GM10266 (cell line): ENCODE data around the gene SCEL.
"Not testable (repeated sequence)": the region's sequence is repeated elsewhere in the genome, so short reads cannot be mapped to it uniquely, and the experiment has no call there.

Experiments
- DNase-seq: peaks from one replicate; pipeline ENCODE4 v3.0.0; 2012; ENCODE audit errors: extremely low spot score
- CTCF ChIP-seq: IDR thresholded peaks from 2 replicates; pipeline ENCODE4 v1.5.1; 2012; ENCODE audit warnings: mild to moderate bottlenecking, low read depth; ENCODE audit not compliant: control insufficient read depth, insufficient read depth; ENCODE audit errors: missing control alignments

Gene SCEL

GRCh38 chr13:77650409-77650808 lies 114.9 kb downstream of the SCEL start:
- DNase-seq = no peak
- TF ChIP-seq CTCF = no peak

GRCh38 chr13:77653301-77653700 lies 117.8 kb downstream of the SCEL start:
- TF ChIP-seq CTCF = no peak
- DNase-seq = no peak

GRCh38 chr13:77660016-77660415 lies 124.5 kb downstream of the SCEL start:
- DNase-seq = not testable (repeated sequence)

- DNase-seq = no peak
- TF ChIP-seq CTCF = no peak
Measured at GRCh38 chr13:77660841-77661250, 125.3 kb downstream of the SCEL start.

GRCh38 chr13:77662301-77662700 lies 126.8 kb downstream of the SCEL start:
- DNase-seq = not testable (repeated sequence)

- DNase-seq = not testable (repeated sequence)
Measured at GRCh38 chr13:77662831-77663230, 127.3 kb downstream of the SCEL start.

GRCh38 chr13:77674852-77675251 lies 139.3 kb downstream of the SCEL start:
- no peak for DNase-seq
- TF ChIP-seq CTCF = no peak

- DNase-seq = no peak
- no peak for TF ChIP-seq CTCF
Measured at GRCh38 chr13:77678691-77679235, 143.3 kb downstream of the SCEL start.

GRCh38 chr13:77687799-77688198 lies 152.3 kb downstream of the SCEL start:
- TF ChIP-seq CTCF = no peak
- DNase-seq = no peak
